AG09309 (cell line): ENCODE data around the gene BPNT1.

Experiments used
- DNase-seq: peaks from one replicate; pipeline ENCODE4 v3.0.0-alpha.2; 2010; ENCODE audit warnings: low read depth
- H3K4me3 ChIP-seq: 2 replicates; pipeline ENCODE4 v1.5.1; 2011; ENCODE audit warnings: mild to moderate bottlenecking, low read depth, low read length, moderate library complexity; ENCODE audit not compliant: control insufficient read depth
- TF ChIP-seq, protein P1 (sequence below): IDR thresholded peaks from 2 replicates; pipeline ENCODE4 v1.5.1; 2011; ENCODE audit warnings: mild to moderate bottlenecking, low read depth, low read length, inconsistent platforms; ENCODE audit not compliant: insufficient read depth, control insufficient read depth; ENCODE audit errors: missing control alignments

Gene BPNT1

DNA sequence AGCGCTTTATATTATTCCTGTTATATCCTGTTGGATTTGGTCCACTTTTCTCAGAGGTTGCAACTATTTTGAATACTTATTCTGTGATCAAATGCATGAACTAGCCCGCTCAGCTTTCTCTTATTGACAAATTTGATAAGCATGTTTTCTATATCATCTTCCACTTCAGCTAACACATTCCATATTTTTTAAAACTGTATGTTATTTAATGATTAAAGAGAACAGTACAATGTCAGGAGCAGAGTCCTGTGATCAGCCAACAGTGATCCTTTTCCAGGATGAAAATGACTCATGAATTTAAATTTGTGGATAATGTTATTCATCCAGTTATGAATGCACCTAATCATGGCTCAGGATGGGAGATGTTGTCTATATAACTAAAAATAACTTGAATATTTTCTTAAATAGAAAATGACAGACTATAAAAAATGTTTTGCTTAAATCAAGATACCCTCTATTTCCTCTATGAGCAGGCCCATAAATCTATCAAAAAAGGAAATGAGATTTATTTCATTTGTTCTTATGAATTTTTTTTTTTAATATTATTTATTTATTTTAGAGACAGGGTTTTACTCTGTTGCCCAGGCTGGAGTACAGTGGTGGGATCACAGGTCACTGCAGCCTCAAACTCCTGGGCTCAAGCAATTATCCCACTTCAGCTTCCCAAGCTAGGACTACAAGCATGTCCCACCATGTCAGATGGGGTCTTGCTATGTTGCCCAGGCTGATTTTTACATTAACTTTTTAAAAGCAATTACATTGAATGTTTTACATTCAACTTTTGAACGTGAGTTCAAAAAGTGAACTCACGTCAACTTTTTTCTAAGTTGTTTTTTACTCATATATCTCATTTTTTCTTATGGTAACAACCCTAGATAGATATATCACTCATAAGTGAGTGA lies 12.5 kb downstream of the BPNT1 start:
- DNase-seq: no peak
- TF ChIP-seq, protein P1, sequence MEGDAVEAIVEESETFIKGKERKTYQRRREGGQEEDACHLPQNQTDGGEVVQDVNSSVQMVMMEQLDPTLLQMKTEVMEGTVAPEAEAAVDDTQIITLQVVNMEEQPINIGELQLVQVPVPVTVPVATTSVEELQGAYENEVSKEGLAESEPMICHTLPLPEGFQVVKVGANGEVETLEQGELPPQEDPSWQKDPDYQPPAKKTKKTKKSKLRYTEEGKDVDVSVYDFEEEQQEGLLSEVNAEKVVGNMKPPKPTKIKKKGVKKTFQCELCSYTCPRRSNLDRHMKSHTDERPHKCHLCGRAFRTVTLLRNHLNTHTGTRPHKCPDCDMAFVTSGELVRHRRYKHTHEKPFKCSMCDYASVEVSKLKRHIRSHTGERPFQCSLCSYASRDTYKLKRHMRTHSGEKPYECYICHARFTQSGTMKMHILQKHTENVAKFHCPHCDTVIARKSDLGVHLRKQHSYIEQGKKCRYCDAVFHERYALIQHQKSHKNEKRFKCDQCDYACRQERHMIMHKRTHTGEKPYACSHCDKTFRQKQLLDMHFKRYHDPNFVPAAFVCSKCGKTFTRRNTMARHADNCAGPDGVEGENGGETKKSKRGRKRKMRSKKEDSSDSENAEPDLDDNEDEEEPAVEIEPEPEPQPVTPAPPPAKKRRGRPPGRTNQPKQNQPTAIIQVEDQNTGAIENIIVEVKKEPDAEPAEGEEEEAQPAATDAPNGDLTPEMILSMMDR: no peak

DNA sequence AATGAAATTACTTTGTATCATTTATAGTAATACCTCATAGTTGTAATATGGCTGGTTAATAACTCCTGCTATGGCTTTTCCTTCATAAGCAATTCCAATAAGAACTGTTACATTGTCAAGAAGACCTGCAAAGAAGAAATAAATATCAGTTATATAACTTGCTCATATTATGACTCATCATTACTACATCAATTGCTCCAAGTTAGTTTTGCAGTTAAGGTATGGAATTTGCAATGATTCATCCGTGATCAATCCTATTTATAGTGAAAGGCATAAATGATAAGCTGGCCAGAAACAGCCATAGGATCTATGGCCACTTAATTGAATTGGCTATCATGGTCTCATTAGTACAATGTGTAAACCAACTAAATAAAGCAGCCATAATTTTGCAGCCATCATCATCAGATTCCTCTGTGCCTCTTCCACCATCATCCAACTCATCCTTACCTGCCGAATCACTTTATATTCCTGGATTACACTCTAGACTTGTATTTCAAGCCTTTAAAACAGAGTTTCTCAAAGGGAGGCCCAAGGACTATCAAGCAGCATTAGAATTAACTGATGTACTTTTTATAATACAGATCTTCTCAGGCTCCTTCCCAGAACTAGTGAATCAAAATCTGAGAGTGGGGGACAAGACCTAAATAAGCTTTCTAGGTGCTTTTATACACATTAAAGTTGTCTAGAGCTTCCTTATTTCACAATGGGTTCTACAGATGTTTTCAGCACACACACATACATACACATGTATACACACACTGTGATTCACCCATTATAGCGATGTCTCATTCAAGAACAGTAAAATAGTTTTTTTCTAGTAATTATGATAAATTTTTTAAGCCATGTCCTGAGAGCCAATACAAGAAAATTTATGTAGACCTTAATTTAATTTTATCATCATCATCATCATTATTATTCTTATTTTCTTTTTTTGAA lies 22.1 kb downstream of the BPNT1 start:
- TF ChIP-seq, protein P1: no peak
- H3K4me3 ChIP-seq: no peak overlapping the region
- DNase-seq: no peak

More for the DNA sequence above, 12.5 kb downstream of the BPNT1 start:
- H3K4me3 ChIP-seq: no peak overlapping the region

DNA sequence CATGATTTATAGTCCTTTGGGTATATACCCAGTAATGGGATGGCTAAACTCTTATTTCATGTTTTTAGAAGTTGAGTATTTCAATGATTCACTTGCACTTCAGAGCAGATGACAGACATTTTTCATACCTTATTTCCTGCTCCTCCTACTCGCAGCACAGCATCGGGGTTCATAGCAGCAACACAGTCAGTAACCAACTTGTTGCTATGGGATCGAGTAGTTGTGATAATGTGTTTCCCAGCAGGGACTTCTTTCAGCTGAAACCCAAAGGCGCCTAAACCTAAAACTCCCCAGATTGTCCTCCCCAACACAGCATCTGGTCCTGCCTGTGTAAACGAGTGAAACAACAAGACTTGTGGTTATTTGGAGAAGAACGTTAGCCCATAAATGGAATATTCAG lies 27.0 kb downstream of the BPNT1 start:
- no peak for DNase-seq
- no peak overlapping the region for H3K4me3 ChIP-seq
- TF ChIP-seq, protein P1: no peak

DNA sequence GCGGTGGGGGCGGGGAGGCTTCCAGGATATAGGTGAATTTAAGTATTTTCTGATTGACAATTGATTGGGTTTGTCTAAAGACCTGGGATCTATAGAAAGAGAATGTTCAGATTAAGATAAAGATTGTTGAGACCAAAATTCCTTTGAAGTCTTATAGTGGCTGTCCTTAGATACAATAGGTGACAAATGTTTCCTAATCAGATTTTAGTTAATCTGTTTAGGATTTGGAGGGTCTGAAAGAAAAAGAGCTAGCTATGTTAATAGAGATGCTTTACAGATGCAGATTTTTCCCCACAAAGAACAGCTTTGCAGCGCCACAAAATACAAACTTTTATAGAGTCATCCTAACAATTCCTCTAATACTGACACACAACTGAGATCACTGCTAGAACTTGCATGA lies 28.7 kb downstream of the BPNT1 start:
- TF ChIP-seq, protein P1: no peak
- DNase-seq: no peak
- H3K4me3 ChIP-seq: no peak overlapping the region

DNA sequence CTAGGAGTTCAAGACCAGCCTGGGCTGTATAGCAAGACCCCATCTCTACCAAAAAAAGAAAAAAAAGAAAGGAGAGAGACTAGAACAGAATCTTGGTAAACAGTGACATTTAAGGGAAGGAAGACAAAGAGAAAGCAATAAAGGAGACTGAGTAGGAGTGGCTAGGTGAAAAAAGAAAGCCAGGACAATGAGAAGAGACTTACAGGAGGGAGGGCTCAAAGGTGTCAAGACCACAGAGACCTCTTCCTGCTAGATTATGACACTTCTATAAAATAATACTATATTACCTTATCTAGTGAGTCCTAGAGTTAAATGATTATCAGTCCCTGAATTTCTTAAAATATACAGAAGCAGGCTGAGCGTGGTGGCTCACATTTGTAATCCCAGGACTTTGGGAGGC lies 33.2 kb downstream of the BPNT1 start:
- H3K4me3 ChIP-seq: no peak overlapping the region
- DNase-seq: no peak
- TF ChIP-seq, protein P1: no peak

GRCh38 chr1:220046052-220046930 lies 43.3 kb downstream of the BPNT1 start, which contains the start of gene EPRS1:
EPRS1 (minus strand) TSS chr1:220046505; CDS start chr1:220046388, 117 bp downstream.
- H3K4me3 ChIP-seq: peak within 1 kb of the TSS; percentile 99
- TF ChIP-seq, protein P1: peak; percentile 75
- peak; percentile 97 for DNase-seq
